ENCODE results near the gene AGRN.
A peak's percentile ranks its signal among the peaks of the same experiment; 100 is the strongest.
"Not testable (repeated sequence)": the region's sequence is repeated elsewhere in the genome, so short reads cannot be mapped to it uniquely, and the experiment has no call there.

Gene AGRN

DNA sequence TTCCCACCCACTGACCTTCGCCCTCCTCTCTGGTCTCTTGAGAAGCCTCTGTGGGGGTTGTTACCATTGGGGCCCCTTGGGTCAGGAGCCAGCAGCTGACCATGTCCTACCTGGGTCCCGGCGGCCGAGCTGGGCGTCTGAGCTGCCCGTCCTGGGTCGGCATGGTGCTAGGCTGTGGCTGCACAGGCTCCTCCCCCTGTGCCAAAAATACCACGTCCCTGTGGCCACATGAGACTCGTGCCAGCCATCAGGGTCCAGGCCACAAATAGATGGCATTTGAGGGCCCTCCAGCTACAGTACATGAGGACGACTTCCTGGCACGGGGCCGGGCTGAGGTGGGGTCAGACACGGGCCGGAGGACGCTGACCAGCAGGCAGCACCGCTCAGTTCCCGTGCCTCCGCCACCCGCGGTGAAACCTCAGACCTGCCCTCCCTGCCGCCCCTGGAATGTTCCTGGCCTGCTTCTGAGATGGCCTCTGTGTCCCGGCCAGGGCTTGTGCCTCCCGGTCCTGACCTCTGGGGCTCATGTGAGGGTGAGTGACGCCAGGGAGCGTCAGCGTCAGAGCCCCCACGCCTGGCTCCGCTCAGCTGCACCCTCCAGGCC is 37.9 kb upstream of the AGRN start, which contains the start of gene PERM1:
TSS of gene PERM1 (minus strand) at position 139 of the 604 bp plus-strand sequence. CDS start 1,064 bp downstream, outside the sequence.
- no peak for DNase-seq (ENCODE audit: low read depth)

DNA sequence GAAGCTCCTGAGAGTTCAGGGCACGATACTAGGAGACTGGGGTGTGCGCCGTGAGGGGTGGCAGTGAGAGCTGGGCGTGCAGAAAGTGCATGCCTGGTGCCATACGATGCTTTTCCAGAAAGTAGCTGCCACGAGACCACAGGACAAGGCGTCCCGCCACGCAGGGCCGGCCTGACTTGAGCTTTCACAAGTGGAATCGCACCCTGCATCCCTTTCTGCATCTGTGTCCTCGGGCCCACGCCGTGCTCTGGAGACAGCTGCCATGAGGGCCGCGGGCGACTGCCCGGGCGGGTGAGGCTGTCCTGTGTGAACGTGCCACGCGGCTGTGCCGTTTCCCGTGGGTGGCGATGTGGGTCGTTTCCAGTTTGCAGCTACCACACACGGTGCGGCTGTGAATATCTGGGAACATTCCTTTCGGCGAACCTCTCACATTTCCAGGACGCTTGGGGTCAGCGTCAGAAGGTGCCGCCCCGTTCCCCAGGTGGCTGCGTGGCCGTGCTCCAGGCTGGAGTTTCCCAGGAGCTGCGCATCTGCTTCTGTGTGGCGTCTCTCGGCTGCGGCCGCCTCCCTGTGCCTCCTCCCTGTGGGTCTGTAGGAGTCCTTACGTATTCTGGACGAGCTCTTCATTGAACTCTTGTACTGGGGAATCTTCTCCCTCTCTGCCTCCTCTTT is 37.0 kb upstream of the AGRN start:
- DNase-seq (ENCODE audit: low read depth), result no peak

DNA sequence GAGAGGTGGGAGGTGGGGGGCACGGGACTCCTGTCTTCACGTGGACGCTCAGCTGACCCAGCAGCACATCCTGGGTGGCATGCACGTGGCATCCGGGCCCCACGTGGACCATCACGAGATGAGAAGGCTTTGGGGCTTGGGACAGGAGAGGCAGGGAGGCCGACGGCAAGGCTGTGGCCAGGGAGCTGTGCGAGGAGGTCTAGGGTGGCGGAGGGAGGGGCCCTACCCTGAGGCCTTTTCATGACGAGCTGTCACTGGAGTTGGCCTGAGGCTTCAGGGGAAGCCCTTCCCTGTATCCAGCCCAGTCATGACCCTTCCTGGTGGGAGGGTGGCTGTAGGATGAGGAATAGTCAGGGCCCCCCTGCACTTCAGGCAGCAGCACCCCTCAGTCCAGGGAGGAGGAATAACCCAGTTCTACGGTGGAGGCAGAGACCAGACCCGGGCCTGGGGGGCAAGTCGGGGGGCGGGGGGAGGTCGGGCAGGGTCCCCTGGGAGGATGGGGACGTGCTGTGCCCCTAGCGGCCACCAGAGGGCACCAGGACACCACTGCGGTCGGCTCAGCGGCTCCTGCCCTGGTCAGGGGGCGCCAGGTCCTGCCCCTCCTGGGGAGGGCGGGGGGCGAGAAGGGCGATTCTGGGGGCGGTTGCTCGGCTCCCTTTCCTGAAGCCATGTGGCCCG is 36.0 kb upstream of the AGRN start:
- DNase-seq (ENCODE audit: low read depth), result peak; percentile 42

DNA sequence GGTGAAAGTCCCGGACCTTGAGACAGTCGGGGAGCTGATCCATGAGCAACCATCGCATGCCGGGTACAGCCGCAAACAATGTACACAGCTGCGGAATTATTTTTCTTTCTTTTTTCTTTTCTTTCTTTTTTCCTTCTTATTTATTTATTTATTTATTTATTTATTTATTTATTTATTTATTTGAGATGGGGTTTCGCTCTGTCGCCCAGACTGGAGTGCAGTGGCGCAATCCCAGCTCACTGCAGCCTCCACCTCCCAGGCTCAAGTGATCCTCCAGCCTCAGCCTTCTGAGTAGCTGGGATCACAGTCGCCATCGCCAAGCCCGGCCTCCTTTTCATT is 35.5 kb upstream of the AGRN start:
- DNase-seq (ENCODE audit: low read depth), result no peak

DNA sequence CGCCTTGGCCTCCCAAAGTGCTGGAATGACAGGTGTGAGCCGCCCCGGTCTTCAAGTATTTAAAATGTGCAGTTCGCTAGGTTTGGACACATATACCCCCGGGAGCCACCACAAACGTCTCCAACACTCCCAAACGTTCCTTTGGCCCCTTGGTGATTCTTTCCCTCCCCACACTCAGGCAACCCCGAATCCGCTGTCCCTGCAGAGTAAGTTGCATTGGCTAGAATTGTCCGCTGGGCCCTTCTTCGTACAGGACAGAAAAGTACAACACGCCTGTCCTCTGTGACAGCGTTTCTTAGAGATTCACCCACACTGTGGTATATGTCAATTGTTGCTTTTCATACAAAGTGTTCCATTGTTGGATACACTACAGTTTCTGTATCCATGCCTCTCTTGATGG is 34.8 kb upstream of the AGRN start:
- DNase-seq (ENCODE audit: low read depth), result no peak

DNA sequence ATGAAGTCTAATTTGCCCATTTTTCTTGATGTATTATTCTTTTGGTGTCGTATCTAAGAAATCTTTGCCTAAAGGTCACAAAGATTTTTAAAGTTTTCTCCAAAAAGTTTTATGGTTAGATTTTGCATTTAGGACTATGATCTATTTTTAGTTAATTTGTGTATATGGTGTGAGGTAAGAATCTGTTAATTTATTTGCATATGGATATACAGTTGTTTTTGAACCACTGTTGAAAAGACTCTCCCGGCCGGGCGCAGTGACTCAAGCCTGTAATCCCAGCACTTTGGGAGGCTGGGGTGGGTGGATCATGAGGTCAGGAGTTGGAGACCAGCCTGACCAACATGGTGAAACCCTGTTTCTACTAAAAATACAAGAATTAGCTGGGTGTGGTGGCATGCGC is 31.9 kb upstream of the AGRN start:
- not testable (repeated sequence) for DNase-seq (ENCODE audit: low read depth)

DNA sequence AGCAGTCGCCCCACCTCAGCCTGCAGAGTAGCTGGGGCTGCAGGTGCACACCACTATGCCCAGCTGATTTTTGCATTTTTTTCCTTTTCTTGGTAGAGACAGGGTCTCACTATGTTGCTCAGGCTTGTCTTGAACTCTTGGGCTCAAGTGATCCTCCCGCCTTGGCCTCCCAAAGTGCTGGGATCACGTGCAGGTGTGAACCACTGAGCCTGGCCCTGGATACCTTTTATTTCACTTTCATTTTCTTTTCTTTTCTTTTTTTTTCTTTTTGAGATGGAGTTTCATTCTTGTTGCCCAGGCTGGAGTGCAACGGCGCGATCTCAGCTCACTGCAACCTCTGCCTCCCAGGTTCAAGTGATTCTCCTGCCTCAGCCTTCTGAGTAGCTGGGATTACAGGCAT is 28.6 kb upstream of the AGRN start:
- DNase-seq (ENCODE audit: low read depth), result not testable (repeated sequence)

DNA sequence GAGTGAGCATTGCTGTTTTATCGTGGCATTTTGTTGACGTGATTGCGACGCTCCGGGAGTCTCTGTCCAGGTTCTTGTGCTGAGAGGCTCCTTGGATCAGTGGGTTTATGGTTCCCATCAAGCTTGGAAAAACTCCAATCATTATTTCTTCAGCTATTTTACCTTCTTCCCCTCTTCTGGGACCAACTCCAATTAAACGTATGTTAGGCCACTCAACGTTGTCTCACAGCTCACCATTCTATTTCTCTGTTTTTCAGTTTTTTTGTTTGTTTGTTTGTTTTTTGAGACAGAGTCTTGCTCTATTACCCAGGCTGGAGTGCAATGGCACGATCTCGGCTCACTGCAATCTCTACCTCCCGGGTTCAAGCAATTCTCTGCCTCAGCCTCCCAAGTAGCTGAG is 28.0 kb upstream of the AGRN start:
- no peak for DNase-seq (ENCODE audit: low read depth)

DNA sequence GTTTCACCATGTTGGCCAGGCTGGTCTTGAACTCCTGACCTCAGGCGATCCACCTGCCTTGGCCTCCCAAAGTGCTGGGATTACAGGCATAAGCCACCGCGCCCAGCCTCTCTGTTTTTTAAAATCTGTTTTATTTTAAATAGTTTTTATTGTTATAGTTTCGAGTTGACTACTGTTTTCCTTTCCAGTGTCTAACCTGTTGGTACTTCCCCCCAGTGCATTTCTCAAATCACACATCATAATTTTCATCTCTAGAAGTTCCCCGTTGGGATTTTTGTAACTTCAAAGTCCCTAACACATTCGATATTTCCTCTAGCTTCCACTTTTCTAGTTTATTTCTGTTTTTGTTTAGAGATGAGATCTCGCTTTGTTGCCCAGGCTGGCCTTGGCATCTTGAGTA is 27.6 kb upstream of the AGRN start:
- no peak for DNase-seq (ENCODE audit: low read depth)

DNA sequence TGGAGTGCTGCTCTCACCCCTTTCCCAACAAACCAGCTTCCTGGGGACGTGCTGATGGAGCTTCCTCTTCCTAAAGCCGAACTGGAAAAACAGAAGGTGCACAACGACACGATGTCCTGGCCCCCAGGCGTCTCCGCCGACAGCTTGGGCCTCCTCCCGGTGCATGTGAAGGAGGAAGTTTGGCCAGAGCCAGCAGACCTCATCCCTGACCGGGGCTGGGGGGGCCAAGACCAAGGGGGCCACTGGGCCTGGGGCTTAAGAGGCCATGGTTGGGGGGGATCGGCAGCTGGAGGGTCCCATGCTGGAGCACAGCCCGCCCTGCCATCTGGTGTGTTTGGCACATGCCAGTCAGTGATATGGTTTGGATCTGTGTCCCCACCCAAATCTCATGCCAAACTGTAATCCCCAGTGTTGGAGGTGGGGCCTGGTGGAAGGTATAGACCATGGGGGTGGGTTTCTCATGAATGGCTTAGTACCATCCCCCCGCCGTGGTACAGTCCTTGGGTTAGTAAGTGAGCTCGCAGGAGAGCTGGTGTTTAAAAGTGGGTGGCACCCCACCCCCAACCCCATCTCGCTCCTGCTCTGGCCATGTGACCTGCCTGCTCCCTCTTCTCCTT is 26.4 kb upstream of the AGRN start:
- DNase-seq (ENCODE audit: low read depth), result no peak

DNA sequence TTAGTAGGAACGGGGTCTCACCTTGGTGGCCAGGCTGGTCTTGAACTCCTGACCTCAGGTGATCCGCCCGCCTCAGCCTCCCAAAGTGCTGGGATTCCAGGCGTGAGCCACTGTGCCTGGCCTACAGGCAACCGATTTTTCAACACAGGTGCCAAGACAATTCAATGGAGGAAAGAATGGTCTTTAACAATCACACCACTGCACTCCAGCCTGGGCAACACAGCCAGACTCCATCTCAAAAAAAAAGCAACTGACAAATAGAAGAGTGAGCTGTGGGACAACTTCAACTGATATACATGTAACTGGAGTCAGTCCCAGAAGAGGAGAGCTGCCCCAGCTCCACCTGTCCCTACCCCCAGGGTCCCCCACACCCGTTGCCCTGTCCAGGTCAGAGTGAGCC is 25.4 kb upstream of the AGRN start:
- not testable (repeated sequence) for DNase-seq (ENCODE audit: low read depth)

DNA sequence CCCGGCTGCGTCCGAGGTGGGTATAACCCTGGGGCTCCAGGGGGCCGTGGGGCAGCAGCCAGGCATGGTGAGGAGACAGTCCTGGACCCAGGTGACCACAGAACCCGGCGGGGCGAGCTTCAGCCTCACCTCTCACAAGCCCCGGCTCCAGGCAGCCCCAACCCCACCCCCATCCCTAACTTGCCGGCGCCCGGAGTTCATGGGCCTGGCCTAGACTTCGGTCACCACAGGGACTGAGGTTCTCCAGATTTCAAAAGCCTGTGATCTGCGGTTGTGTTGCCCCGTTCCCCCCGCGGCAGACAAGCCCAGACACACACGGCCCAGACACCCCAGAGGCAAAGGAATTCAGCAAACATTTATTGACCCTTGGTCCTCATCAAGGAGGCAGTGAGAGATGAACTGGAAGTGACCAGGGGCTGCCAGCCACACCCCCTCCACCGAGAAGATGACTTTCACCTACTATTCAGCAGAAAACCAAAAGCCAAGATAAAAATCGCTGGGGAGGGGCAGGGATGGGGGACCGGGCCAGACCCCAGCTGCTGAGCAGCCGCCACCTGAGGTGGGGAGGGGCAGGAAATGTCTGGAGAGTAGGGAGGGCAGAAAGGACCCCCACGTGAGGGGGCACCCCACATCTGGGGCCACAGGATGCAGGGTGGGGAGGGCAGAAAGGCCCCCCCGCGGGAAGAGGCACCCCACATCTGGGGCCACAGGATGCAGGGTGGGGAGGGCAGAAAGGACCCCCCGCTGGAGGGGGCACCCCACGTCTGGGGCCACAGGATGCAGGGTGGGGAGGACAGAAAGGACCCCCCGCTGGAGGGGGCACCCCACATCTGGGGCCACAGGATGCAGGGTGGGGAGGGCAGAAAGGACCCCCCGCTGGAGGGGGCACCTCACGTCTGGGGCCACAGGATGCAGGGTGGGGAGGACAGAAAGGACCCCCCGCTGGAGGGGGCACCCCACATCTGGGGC is 24.0 kb upstream of the AGRN start:
- DNase-seq (ENCODE audit: low read depth), result no peak

DNA sequence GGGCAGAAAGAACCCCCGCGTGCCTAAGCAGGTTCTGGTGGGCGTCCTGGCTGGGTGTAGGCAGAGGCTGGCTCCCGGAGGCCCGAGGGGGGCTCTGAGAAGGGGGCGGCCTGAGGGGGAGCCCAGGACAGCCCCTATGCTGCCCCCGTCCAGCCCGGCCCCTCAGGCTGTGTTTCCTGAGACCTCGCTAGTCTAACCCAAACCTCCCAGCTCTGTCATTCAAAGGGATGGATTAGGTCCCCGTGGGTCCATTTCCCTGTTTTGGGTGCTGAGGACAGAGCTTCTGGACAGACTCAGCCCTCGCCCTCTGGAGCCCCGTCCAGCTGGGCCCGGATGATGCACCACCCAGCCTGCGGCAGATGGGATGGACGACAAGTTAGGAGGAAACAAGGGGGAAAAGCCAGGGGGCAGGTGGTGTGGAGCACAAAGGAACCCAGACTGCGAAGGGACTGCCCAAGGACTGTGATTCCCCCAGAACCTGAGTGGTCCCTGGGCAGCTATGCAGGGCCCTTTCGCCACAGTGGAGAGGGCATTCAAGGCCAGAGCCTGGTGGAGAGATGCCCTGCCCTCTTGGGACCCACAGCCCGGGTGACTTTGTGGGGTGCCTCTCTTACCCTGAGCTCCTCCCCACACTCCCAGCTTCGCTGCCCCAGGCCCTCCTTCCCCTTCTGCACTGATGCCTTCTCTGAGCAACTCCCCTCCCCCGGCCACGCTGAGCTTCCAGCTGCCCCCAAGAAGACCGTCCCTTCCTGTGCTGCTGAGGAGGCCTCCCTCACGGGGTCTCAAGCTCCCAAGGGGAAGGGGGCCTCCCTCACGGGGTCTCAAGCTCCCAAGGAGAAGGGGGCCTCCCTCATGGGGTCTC is 22.8 kb upstream of the AGRN start:
- no peak for DNase-seq (ENCODE audit: low read depth)

DNA sequence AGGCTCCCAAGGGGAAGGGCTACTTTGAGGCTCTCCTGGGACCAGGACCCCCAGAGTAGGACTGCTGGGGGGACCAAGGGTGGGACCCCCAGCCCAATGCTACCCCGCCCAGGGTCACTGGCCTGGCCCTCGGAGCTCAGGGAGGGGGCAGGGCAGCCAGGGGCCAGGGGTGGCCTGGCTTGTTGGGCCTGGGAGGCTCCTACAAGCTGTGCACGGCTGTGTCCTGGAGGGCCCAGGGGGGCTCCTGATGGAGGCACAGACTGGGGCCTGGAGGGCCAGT is 22.3 kb upstream of the AGRN start:
- DNase-seq (ENCODE audit: low read depth), result no peak

DNA sequence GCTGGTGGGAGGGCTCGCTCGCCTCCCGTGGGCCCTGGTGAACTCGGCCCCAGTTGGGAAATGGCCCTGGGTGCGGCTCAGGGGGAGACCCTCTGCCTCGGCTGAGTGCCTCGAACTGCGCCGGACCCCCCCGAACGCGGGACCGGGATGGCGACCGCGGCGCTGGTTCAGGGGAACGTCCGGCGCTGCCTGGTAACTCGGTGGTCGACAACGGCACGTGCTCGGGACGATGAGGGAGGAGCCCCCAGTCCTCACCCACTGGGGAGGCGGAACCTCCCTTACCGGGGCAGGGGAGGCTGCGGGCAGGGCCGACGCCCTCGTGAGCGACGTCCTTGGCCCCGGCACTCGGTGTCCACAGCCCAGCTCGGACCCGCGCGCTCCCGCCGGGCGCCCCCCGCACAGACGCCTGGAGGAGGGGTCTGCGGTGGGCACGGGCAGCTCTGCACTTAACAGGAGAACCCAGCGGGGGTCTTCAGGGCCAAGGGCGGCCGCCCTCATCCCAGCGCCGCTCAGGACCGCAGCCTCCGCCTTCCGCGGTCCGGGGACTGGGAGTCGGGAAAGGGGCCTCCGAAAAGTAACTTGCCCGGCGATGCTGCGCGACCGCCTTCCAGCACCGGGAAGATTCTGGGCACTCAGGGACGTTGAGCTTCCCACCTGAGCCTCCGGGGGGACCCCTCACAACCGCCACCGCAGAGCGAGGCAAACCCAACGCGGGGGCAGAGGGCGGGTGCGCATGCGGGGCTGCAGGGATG is 21.8 kb upstream of the AGRN start:
- DNase-seq (ENCODE audit: low read depth), result no peak

DNA sequence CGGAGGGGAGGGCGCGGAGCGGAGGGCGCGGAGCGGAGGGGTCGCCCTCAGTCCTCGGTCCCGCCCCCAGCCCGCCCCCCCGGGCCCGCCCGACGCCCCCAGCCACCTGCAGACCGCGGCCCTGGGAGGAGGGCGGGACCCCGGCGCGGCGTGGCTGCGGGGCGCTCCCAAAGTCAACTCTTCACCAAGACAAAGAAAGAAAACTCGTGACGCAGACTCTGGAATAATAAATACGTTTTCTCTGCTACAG is 21.2 kb upstream of the AGRN start:
- no peak for DNase-seq (ENCODE audit: low read depth)

DNA sequence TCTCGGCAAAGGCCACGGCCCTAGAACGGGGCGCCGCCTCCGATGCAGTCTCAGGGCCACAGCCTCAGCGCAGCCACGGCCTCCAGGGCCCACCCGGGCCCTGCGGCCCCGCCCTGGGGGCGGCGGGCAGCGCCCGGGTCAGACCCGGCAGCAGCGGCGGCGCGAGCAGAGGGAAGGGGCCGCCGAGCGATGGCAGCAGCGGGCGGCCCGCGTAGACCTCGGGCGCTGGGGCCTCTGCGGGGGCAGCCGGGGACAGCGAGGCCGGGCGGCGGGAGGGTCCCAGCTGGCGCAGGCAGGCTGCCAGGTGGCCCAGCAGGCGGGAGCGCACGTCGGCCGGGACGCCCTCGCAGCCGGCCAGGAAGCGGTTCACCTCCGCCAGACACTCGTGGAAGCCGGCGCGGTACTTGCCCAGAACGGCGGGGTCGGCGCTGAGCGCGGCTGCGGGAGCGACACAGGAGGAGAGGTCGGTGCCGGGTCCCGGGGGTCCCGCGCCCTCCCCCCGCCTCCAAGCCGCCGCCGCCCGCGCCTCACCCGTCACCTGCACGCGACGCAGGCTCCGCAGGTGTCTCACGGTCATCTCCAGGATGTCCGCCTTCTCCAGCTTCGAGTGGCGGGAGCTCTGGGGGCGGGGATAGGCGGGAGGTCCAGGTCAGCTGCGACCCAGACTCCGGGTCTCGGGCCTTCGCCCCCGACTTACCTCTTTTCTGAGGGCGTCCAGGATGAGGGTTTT is 20.8 kb upstream of the AGRN start:
- DNase-seq (ENCODE audit: low read depth), result no peak

DNA sequence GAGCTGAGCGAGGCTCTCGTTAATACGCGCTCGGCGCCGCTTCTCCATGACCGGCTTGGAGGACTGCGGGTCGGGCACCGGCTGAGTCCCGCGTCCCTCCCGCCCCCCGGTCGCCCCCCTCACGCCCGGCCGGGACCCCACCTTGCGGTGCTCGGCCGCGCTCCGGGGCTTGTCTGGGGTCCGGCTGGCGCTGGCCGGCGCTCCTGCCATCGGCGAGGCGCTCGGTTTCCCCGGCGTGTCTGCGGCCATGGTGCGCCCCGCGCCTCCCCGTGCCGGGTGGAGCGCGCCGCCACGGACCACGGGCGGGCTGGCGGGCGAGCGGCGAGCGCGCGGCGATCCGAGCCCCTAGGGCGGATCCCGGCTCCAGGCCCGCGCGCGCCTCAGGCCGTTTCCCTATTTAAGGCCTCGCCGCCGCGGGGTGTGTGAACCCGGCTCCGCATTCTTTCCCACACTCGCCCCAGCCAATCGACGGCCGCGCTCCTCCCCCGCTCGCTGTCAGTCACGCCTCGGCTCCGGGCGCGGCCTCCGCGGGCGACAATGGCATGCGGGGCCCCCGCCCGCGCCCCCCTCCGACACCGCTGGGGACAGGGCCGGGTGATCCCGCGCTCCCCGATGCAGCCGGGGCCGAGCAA is 20.1 kb upstream of the AGRN start, which contains the start of gene HES4:
TSS of gene HES4 (minus strand) at position 373 of the 632 bp plus-strand sequence. CDS start at position 249, 124 bp downstream.
- DNase-seq (ENCODE audit: low read depth), result no peak

DNA sequence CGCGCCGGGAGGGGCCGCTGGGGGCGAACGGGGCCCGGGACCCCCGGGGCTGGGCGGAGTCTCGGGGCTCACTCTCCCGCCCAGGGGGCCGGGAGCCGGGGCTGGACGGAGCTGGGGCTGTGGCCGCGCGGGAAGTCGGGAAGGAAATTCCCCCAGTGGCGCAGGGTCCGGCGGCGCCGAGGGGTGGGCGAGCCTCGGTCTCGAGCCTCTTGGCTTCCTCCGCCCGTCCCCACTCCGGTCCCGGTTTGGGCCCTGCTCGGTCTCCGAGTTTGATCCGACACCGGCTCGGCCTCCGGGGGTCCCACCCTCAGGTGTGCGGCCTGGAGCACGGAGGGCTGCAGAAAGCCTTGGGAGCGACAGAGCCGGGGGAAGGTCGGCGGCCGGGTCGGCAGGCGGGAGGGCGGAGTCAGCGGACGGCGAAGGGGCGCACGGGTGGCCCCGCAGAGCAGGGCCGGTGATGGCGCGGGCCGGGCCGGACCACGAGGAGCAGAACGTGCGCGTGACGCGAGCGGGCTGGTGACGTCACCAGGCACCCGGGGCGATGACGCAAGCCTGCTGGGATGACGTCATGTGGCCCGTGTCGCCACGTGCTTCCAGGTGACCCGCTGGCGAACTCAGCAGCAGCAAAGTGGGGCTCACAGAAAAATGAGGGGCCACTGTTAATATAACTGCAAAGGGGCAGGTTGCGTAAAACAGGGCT is 19.4 kb upstream of the AGRN start:
- DNase-seq (ENCODE audit: low read depth), result peak; percentile 33
